ENCODE data around the gene SNAP29. TPM values are rescaled to one million over a fixed set of nuclear protein-coding genes. Genes with fewer than 3 reads are reported as not detected.

Gene SNAP29
- total RNA-seq, 1 donor from 2014 or later, result 15.0 TPM

GRCh38 chr22:20839837-20840645 lies 18.8 kb upstream of the SNAP29 start:
- no peaks in the 10 kb centered on the region for H3K9me3 Mint-ChIP-seq
- TF ChIP-seq, protein P1, sequence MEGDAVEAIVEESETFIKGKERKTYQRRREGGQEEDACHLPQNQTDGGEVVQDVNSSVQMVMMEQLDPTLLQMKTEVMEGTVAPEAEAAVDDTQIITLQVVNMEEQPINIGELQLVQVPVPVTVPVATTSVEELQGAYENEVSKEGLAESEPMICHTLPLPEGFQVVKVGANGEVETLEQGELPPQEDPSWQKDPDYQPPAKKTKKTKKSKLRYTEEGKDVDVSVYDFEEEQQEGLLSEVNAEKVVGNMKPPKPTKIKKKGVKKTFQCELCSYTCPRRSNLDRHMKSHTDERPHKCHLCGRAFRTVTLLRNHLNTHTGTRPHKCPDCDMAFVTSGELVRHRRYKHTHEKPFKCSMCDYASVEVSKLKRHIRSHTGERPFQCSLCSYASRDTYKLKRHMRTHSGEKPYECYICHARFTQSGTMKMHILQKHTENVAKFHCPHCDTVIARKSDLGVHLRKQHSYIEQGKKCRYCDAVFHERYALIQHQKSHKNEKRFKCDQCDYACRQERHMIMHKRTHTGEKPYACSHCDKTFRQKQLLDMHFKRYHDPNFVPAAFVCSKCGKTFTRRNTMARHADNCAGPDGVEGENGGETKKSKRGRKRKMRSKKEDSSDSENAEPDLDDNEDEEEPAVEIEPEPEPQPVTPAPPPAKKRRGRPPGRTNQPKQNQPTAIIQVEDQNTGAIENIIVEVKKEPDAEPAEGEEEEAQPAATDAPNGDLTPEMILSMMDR (IDR thresholded peaks at IDR 0.05; ENCODE audit: unreplicated experiment), result no peak
- H3K27me3 Mint-ChIP-seq (ENCODE audit: low read depth), result no peaks in the 10 kb centered on the region
- no peaks in the 10 kb centered on the region for H3K36me3 Mint-ChIP-seq
- no peak overlapping the region for H3K4me3 Mint-ChIP-seq
- H3K27ac Mint-ChIP-seq, result no peak overlapping the region
- no peak for DNase-seq (ENCODE audit: low spot score in 2 of 2, unreplicated experiment in 2 of 2)
- H3K4me1 Mint-ChIP-seq, result peaks cover 14% of the 10 kb centered on the region

- Mint-ChIP-seq H3K4me3 (no peak overlapping the region), H3K4me1 (peaks cover 14% of the 10 kb centered on the region), H3K9me3 (no peaks in the 10 kb centered on the region), H3K27me3 (ENCODE audit: low read depth) (no peaks in the 10 kb centered on the region), H3K27ac (no peak overlapping the region), H3K36me3 (no peaks in the 10 kb centered on the region)
- TF ChIP-seq, protein P1 (IDR thresholded peaks at IDR 0.05; ENCODE audit: unreplicated experiment), result no peak
- no peak for DNase-seq (ENCODE audit: low spot score in 2 of 2, unreplicated experiment in 2 of 2)
Observed at GRCh38 chr22:20840646-20841371, 18.0 kb upstream of the SNAP29 start.

- Mint-ChIP-seq H3K4me1 (peaks cover 14% of the 10 kb centered on the region), H3K27ac (peak overlapping the region; percentile 15), H3K27me3 (ENCODE audit: low read depth) (no peaks in the 10 kb centered on the region), H3K36me3 (no peaks in the 10 kb centered on the region), H3K4me3 (no peak overlapping the region), H3K9me3 (no peaks in the 10 kb centered on the region)
- no peak for DNase-seq (ENCODE audit: low spot score in 2 of 2, unreplicated experiment in 2 of 2)
- TF ChIP-seq, protein P1 (IDR thresholded peaks at IDR 0.05; ENCODE audit: unreplicated experiment), result no peak
Observed at GRCh38 chr22:20843501-20843900, 15.3 kb upstream of the SNAP29 start.

DNA sequence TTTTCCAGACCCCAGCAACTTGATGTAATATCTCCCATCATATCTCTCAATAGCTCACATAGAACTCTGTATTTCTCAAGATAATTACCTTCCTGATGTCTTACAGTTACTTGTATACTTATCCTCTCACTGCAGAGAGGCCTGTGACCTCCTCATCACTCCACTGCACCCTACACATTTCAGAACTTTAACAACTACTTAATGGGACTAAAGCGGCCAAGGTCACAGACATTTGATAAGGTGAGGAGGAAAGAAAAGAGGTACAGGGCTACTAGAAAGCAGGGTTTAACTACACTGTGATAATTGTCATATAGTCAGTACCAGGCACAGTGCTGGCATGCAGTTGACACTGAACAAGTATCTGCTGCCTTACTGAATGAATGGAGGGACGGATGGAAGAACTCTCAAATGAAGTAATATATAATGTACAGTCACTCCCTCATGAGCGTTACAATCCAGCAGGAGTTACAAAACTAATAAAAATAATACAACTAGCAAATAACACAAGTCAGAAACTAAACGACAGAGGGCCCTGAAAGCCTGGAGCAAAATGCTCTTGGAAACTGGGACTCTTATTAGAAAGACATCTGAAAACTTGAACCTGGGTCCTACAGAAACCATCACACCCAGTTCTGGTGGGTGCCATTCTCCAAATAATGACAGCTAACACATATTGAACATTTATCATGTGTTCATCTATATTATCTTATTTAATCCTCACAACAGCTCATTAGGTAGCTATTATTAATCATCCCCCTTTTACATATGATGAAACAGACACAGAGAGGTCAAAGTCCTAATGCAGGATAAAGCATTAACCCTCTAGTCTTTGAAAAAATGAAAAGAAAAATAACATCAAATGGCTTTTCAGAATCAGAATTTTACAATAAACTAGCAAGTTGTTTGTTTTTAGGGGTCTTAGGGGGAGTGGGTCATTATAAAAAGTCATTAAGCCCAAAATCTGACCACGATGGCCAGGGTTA lies 14.5 kb upstream of the SNAP29 start:
- Mint-ChIP-seq H3K4me3 (no peak overlapping the region), H3K27me3 (ENCODE audit: low read depth) (no peaks in the 10 kb centered on the region), H3K27ac (no peak overlapping the region), H3K36me3 (no peaks in the 10 kb centered on the region), H3K9me3 (no peaks in the 10 kb centered on the region), H3K4me1 (peaks cover 14% of the 10 kb centered on the region)
- TF ChIP-seq, protein P1 (IDR thresholded peaks at IDR 0.05; ENCODE audit: unreplicated experiment), result no peak
- no peak for DNase-seq (ENCODE audit: low spot score in 2 of 2, unreplicated experiment in 2 of 2)

GRCh38 chr22:20847318-20847822 lies 11.4 kb upstream of the SNAP29 start:
- Mint-ChIP-seq H3K27ac (no peak overlapping the region), H3K36me3 (no peaks in the 10 kb centered on the region), H3K27me3 (ENCODE audit: low read depth) (no peaks in the 10 kb centered on the region), H3K9me3 (no peaks in the 10 kb centered on the region), H3K4me1 (peaks cover 10% of the 10 kb centered on the region), H3K4me3 (no peak overlapping the region)
- no peak for DNase-seq (ENCODE audit: low spot score in 2 of 2, unreplicated experiment in 2 of 2)
- TF ChIP-seq, protein P1 (IDR thresholded peaks at IDR 0.05; ENCODE audit: unreplicated experiment), result no peak

Measured in mesothelial cell of epicardium (in vitro differentiated cells).